ENCODE data around the gene GNA15.
"Not testable (repeated sequence)": the region's sequence is repeated elsewhere in the genome, so short reads cannot be mapped to it uniquely, and the experiment has no call there.

Gene GNA15

GRCh38 chr19:3190921-3191805 lies 55.3 kb downstream of the GNA15 start:
- no peak for DNase-seq (ENCODE audit: low spot score)

- DNase-seq (ENCODE audit: low spot score): not testable (repeated sequence)
These were observed 55.9 kb downstream of the GNA15 start for GRCh38 chr19:3191806-3192104.

- DNase-seq (ENCODE audit: low spot score): no peak
These were observed 56.4 kb downstream of the GNA15 start for GRCh38 chr19:3192228-3192635.

GRCh38 chr19:3192684-3193083 lies 56.9 kb downstream of the GNA15 start:
- DNase-seq (ENCODE audit: low spot score): no peak

GRCh38 chr19:3193256-3194105 lies 57.6 kb downstream of the GNA15 start:
- DNase-seq (ENCODE audit: low spot score): no peak

- DNase-seq (ENCODE audit: low spot score): no peak
These were observed 58.6 kb downstream of the GNA15 start for GRCh38 chr19:3194106-3195087.

- no peak for DNase-seq (ENCODE audit: low spot score)
These were observed 60.5 kb downstream of the GNA15 start for GRCh38 chr19:3196064-3196932.

- no peak for DNase-seq (ENCODE audit: low spot score)
These were observed 61.0 kb downstream of the GNA15 start for GRCh38 chr19:3196933-3197205.

GRCh38 chr19:3198901-3199700 lies 63.3 kb downstream of the GNA15 start:
- DNase-seq (ENCODE audit: low spot score): no peak

- no peak for DNase-seq (ENCODE audit: low spot score)
These were observed 65.4 kb downstream of the GNA15 start for GRCh38 chr19:3201072-3201700.

GRCh38 chr19:3201911-3202310 lies 66.1 kb downstream of the GNA15 start:
- DNase-seq (ENCODE audit: low spot score): no peak

- DNase-seq (ENCODE audit: low spot score): no peak
These were observed 66.5 kb downstream of the GNA15 start for GRCh38 chr19:3202346-3202745.

GRCh38 chr19:3202895-3203294 lies 67.1 kb downstream of the GNA15 start:
- not testable (repeated sequence) for DNase-seq (ENCODE audit: low spot score)

GRCh38 chr19:3203805-3204645 lies 68.2 kb downstream of the GNA15 start:
- no peak for DNase-seq (ENCODE audit: low spot score)

- DNase-seq (ENCODE audit: low spot score): no peak
These were observed 68.9 kb downstream of the GNA15 start for GRCh38 chr19:3204646-3205275.

- no peak for DNase-seq (ENCODE audit: low spot score)
These were observed 70.6 kb downstream of the GNA15 start for GRCh38 chr19:3206216-3206953.

GRCh38 chr19:3207461-3208242 lies 71.8 kb downstream of the GNA15 start:
- no peak for DNase-seq (ENCODE audit: low spot score)
